AG08395 (cell line): ENCODE measurements around the gene MAP4K2.

Experiments
- DNase-seq: peaks from one replicate; pipeline ENCODE4 v3.0.0; 2012; ENCODE audit warnings: mixed read lengths, low spot score

The MAP4K2 gene

GRCh38 chr11:64813826-64814225, 10.8 kb upstream of the MAP4K2 start:
- DNase-seq, result no peak

DNA sequence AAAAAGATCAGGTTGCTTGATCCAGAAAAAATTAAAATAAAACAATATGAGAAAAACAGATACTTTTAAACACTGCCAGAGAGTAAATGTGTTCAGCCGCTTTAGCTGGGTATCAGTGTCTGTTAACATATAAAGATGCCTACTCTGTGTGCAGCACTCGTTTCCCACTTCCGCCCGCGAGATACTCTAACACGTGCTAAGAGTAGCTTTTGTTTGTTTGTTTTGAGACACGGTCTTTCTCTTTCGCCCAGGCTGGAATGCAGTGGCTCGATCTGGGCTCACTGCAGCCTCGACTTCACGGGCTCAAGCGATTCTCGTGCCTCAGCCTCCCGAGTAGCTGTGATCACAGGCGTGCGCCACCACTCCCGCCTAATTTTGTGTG, 7.9 kb upstream of the MAP4K2 start:
- no peak for DNase-seq

GRCh38 chr11:64810271-64810890, 7.4 kb upstream of the MAP4K2 start, which contains the start of gene MEN1:
MEN1 (minus strand) TSS chr11:64810551; CDS start chr11:64810109, 442 bp downstream.
- peak; percentile 98 for DNase-seq

- DNase-seq, result peak; percentile 10
Measured at GRCh38 chr11:64809781-64810241, 6.8 kb upstream of the MAP4K2 start.

GRCh38 chr11:64805481-64805880, 2.5 kb upstream of the MAP4K2 start:
- no peak for DNase-seq

GRCh38 chr11:64804346-64805210, 1.6 kb upstream of the MAP4K2 start:
- no peak for DNase-seq

- DNase-seq, result no peak
Measured at GRCh38 chr11:64803846-64804345, 882 bp upstream of the MAP4K2 start.

DNA sequence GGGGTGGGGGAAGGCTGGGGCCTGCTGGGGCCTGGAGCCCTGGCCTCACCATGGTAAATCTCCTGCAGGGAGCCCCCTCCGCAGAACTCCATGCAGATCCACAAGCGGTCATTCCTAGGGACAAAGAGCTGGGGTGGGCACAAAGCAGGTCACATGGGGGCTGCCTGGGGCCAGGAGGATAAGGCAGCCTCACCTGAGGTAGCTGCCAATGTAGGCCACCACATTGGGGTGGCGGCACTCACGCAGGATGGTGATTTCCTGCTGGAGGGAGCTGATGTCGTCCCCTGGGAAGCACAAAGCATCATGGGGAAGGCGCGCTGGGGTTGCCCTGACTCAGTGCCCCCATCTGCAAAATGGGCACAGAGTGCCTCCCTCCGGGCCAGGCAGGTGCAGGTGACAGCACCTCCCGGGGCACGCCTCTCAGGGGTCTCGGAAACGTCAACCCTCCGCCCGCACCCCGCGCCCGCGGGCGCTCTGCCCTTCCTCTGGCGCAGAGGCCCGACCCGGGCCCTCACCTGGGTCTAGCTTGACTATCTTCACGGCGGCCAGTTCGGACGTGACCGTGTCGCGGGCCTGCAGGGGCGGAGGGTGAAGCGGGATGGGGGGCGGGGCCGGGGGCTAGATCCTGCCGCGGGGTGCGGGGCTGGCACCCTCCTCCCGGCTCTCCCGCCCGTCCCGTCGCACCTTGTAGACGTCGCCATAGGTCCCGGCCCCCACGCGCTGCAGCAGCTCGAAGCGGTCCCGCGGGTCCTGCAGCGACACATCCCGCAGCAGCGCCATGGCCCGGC, 450 bp downstream of the MAP4K2 start:
- no peak for DNase-seq

GRCh38 chr11:64801561-64802369, 1.2 kb downstream of the MAP4K2 start:
- DNase-seq, result no peak

DNA sequence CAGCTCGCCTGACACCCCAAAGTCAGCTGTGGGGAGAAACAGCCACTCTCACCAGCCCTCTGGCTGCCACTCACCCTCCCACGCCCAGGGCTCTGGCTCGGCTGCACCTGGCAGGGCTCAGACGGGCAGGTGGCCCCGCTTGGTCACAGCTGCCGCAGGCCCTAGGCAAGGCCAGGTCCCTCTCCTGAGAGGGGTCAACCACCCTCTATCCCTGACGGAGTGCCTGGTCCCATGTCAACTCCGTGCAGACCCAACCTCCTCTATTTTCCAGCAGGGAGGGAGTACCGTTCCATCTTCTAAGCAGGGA, 1.9 kb downstream of the MAP4K2 start:
- no peak for DNase-seq

DNA sequence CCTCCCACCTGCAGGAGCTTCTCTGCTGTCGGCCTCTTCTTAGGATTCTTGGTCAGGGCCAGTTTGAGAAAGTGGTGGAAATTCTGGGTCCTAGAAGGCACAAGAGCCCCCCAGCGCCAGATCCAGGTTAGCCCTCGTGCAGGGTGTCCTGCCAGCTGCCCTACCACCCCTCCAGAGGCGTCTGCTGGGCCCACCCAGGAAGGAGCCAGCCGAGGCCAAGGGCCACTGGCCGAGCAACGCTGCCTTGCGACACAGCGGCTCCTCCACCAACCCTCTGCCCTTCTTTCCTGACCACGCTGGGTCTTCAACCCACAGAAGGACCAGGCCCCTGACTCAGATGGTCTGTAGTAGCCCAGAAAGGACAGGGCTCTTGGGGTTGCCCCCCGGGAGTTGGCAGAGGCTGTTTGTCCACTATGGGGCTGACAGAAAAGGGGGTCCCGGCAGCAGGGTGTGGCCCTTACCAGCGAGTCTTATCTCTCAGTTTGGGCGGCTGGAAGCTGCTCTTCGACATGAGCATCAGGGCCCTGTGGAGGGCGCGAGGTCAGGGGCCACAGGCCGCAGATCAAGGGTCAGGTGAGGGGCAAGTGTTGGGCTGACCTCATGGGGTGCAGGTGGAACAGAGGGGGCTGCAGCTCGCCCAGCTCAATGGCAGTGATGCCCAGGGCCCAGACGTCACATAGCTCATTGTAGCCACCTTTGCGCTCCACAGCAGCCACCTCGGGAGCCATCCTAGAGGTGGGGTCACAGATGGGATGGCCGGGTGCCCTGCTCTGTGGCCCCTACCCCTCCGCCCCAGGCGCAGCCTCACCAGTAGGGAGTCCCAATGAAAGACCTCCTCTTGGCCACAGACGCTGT, 2.5 kb downstream of the MAP4K2 start:
- no peak for DNase-seq

DNA sequence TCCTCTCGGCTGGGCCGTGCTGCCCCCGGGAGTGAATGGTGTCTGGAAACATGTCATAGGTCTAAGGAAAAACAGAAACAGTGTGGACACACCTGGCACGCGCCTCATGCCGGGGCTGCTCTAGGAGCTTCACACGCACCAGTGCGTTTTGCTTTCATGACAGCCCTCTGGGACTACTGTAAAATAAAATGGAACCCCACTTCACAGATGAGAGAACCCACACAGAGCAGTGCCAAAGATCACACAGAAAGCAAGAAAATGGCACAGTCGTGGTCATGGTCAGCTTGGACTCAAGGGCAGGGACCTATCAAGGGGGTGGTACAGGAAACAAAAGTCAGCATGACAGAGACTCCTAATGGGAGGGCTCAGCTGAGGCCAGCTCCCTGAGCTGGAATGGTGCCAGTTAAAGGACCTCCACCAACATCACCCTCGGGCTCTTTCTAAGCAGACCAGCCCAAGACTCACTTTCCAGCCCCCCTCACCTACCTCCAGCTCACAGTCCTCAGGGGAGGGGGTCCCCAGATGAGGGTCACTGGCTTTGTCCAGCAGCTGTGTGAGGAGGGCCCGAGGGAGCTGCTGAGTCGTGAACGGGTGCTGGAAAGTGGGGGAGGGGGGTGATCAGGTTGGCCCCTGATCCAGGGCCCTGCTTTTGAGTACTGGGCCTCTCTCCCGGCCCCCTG, 3.3 kb downstream of the MAP4K2 start:
- no peak for DNase-seq

GRCh38 chr11:64799256-64799622, 3.8 kb downstream of the MAP4K2 start:
- DNase-seq, result no peak

- no peak for DNase-seq
Measured at GRCh38 chr11:64796757-64797541, 6.1 kb downstream of the MAP4K2 start.

GRCh38 chr11:64796047-64796756, 6.8 kb downstream of the MAP4K2 start:
- DNase-seq, result no peak

- no peak for DNase-seq
Measured at GRCh38 chr11:64794526-64794925, 8.5 kb downstream of the MAP4K2 start.

DNA sequence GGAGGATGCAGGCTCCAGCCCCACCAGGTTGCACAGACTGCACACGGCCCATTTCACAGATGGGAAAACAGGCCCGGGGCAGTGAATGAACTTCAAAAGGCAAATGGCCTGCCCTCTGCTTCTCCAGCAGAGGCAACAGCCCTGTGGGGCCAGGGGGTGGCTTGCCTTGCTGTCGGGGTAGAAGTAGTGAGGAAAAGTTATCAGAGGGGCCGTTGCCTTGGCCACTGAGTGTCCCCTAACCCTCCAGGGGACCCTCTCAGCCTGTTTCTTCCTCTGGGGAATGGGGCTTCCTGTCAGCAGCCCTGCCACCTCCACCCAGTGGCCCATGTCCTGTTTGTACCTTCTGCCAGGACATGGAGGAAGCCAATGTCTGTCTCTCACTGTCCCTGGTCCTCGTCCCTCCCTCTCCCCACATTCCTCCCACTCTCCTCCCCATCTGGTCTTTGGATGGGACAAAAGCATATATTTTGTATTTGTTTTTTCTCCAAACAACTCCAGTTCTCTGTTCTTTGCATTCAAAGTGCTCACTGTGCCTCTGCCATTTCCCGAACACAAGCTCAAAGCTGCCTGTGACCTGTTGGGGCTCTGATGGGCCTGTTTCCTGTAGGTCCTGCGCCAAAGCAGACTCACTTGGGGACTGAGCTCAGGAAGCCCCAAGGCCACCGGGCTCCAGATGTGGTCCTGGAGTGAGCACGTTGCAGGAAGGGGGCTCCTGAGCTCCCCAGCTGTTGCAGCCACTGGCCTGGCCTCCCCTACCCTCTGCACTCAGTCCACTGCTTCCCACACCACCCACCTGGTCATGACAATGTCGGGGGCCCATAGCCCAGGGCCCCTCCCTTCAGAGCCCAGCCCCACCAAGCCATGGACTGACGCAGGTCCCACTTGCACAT, 9.5 kb downstream of the MAP4K2 start:
- no peak for DNase-seq

GRCh38 chr11:64792482-64792881, 10.5 kb downstream of the MAP4K2 start:
- DNase-seq, result no peak
